WTC11 (cell line): ENCODE results near the gene TAOK2. TPM values are rescaled to one million over a fixed set of nuclear protein-coding genes. Genes with fewer than 3 reads are reported as not detected.

Experiments used
- ATAC-seq: fragments of 200-7000 bp; cut with Tn5 transposase; 2 replicates; pipeline ENCODE4 v1.10.0; 2021; ENCODE audit warnings: mild to moderate bottlenecking, moderate library complexity
- CTCF ChIA-PET: fragments of 300-600 bp; sonication (Branson Sonifier 250); formaldehyde crosslinking; loops from one replicate; lab custom pipeline; 2021; ENCODE audit warnings: antibody characterized with exemption; lab: Charles Lee
- POLR2A ChIA-PET: fragments of 350-600 bp; sonication (Branson Sonifier 250); formaldehyde crosslinking; loops from one replicate; lab custom pipeline; 2021; ENCODE audit warnings: antibody characterized with exemption; lab: Charles Lee
- DNase-seq: peaks from one replicate; pipeline ENCODE4 v3.0.0; 2021; ENCODE audit warnings: low spot score
- H3K27ac Mint-ChIP-seq: 2 replicates; pipeline ENCODE4 v1.8.0; 2021; ENCODE audit warnings: mixed read lengths
- H3K27me3 Mint-ChIP-seq: 2 replicates; pipeline ENCODE4 v1.8.0; 2021; ENCODE audit warnings: low read depth, mild to moderate bottlenecking, moderate library complexity, mixed read lengths
- H3K36me3 Mint-ChIP-seq: 2 replicates; pipeline ENCODE4 v1.8.0; 2021; ENCODE audit warnings: mixed read lengths
- H3K4me1 Mint-ChIP-seq: 2 replicates; pipeline ENCODE4 v1.8.0; 2022; ENCODE audit warnings: mixed read lengths
- H3K4me3 Mint-ChIP-seq: 2 replicates; pipeline ENCODE4 v1.8.0; 2021; ENCODE audit warnings: mild to moderate bottlenecking, moderate library complexity, mixed read lengths
- H3K9me3 Mint-ChIP-seq: 2 replicates; pipeline ENCODE4 v1.8.0; 2021; ENCODE audit warnings: mixed read lengths
- CREB1 ChIP-seq: sonication (generic); formaldehyde crosslinking; IDR thresholded peaks from 2 replicates; pipeline ENCODE4 v1.8.0; 2023; ENCODE audit warnings: mild to moderate bottlenecking, missing genetic modification reagents
- ESRRA ChIP-seq: sonication (generic); formaldehyde crosslinking; IDR thresholded peaks from 2 replicates; pipeline ENCODE4 v1.8.1; 2022; ENCODE audit warnings: mild to moderate bottlenecking, missing genetic modification reagents, borderline replicate concordance
- FOXP4 ChIP-seq: sonication (generic); formaldehyde crosslinking; IDR thresholded peaks from 2 replicates; pipeline ENCODE4 v1.8.0; 2022; ENCODE audit warnings: mild to moderate bottlenecking, missing genetic modification reagents
- GABPB1 ChIP-seq: sonication (generic); formaldehyde crosslinking; IDR thresholded peaks from 2 replicates; pipeline ENCODE4 v1.8.1; 2023; ENCODE audit warnings: mild to moderate bottlenecking, missing genetic modification reagents
- MLX ChIP-seq: sonication (generic); formaldehyde crosslinking; IDR thresholded peaks from 2 replicates; pipeline ENCODE4 v1.8.1; 2023; ENCODE audit warnings: mild to moderate bottlenecking, missing genetic modification reagents, moderate library complexity
- NFATC4 ChIP-seq: fragments of 250-450 bp; sonication (Bioruptor Pico); IDR thresholded peaks from 2 replicates; pipeline ENCODE4 v1.9.0; 2021; ENCODE audit warnings: mild to moderate bottlenecking
- NR1H2 ChIP-seq: sonication (generic); formaldehyde crosslinking; IDR thresholded peaks from 2 replicates; pipeline ENCODE4 v1.9.0; 2021; ENCODE audit warnings: mild to moderate bottlenecking, moderate library complexity, missing genetic modification reagents
- RELA ChIP-seq: sonication (generic); formaldehyde crosslinking; IDR thresholded peaks from 2 replicates; pipeline ENCODE4 v1.8.1; 2022; ENCODE audit warnings: missing genetic modification reagents, mild to moderate bottlenecking, borderline replicate concordance
- USF2 ChIP-seq: sonication (generic); formaldehyde crosslinking; IDR thresholded peaks from 2 replicates; pipeline ENCODE4 v1.8.1; 2023; ENCODE audit warnings: mild to moderate bottlenecking, missing genetic modification reagents, moderate library complexity
- ZBTB21 ChIP-seq: sonication (generic); formaldehyde crosslinking; IDR thresholded peaks from 2 replicates; pipeline ENCODE4 v1.8.1; 2023; ENCODE audit warnings: mild to moderate bottlenecking, missing genetic modification reagents, borderline replicate concordance
- ZNF281 ChIP-seq: sonication (generic); formaldehyde crosslinking; IDR thresholded peaks from 2 replicates; pipeline ENCODE4 v1.8.0; 2023; ENCODE audit warnings: mild to moderate bottlenecking, missing genetic modification reagents
- ZNF317 ChIP-seq: sonication (generic); formaldehyde crosslinking; IDR thresholded peaks from 2 replicates; pipeline ENCODE4 v1.8.1; 2023; ENCODE audit warnings: low read depth, mild to moderate bottlenecking, moderate library complexity, missing genetic modification reagents, borderline replicate concordance
- ZNF396 ChIP-seq: fragments of 250-450 bp; sonication (Bioruptor Pico); IDR thresholded peaks from 2 replicates; pipeline ENCODE4 v1.8.0; 2021; ENCODE audit warnings: mild to moderate bottlenecking, moderate library complexity, borderline replicate concordance
- ZNF512 ChIP-seq: sonication (generic); formaldehyde crosslinking; IDR thresholded peaks from 2 replicates; pipeline ENCODE4 v1.8.1; 2022; ENCODE audit warnings: missing genetic modification reagents, borderline replicate concordance
- total RNA-seq: library from RNA; stranded (reverse); gene quantifications from 3 replicates; pipeline ENCODE4 v1.2.3, GENCODE V29; 2021
- TF ChIP-seq, protein P1 (sequence below): sonication (generic); formaldehyde crosslinking; IDR thresholded peaks from 2 replicates; pipeline ENCODE4 v1.8.1; 2022; ENCODE audit warnings: low read depth, missing genetic modification reagents, borderline replicate concordance
- TF ChIP-seq, protein P2 (sequence below): sonication (generic); formaldehyde crosslinking; conservative IDR thresholded peaks from 2 replicates; pipeline ENCODE4 v1.8.1; 2023; ENCODE audit warnings: mild to moderate bottlenecking, low read depth, missing genetic modification reagents, moderate library complexity
- TF ChIP-seq, protein P3 (sequence below): sonication (generic); formaldehyde crosslinking; IDR thresholded peaks from 2 replicates; pipeline ENCODE4 v1.8.1; 2023; ENCODE audit warnings: mild to moderate bottlenecking, moderate library complexity, missing genetic modification reagents

Gene TAOK2
- total RNA-seq, 1 experiment from 2014 or later, result 42.4 TPM

DNA sequence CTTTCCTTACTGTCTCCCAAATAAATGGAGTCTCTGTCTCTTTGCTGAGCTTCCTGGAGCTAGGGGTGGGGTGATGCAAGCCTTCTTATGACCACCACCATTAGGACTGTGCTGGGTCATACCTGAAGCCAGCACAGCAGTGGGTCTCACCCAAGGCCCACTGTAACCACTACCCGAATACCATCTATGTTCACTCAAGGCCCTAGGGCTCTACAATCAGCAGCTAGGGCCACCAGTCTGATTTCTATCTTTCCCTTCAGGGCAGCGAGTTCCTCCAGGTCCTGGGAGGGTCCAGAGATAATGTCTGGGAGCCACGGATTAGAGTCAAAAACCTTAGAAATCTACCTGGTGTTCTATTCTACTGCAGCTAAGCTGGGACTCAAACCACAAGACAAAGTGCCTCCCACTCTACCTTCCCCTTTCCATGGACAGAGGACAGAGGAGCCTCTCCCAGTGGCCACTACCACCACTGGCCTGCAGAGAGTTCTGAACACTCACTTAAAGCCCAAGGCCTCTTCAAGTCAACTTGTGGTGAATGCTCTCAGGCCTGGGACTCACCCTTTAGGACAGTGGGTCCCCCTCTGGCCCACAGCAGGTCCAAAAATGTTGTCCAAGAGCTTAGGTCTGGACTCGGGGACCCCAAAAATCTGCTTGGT, 22.7 kb upstream of the TAOK2 start:
- no peak for ATAC-seq
- no peaks in the 10 kb centered on the region for H3K36me3 Mint-ChIP-seq
- no peak for DNase-seq
- TF ChIP-seq ZBTB21 (CRISPR knock-in tag) (no peak), ESRRA (CRISPR knock-in tag) (no peak), USF2 (no peak), GABPB1 (CRISPR knock-in tag) (no peak), ZNF512 (no peak), NR1H2 (no peak), CREB1 (CRISPR knock-in tag) (no peak), ZNF281 (no peak), RELA (no peak), MLX (no peak), ZNF396 (CRISPR knock-in tag) (no peak), ZNF317 (no peak), NFATC4 (no peak), FOXP4 (CRISPR knock-in tag) (no peak)
- TF ChIP-seq, protein P1, sequence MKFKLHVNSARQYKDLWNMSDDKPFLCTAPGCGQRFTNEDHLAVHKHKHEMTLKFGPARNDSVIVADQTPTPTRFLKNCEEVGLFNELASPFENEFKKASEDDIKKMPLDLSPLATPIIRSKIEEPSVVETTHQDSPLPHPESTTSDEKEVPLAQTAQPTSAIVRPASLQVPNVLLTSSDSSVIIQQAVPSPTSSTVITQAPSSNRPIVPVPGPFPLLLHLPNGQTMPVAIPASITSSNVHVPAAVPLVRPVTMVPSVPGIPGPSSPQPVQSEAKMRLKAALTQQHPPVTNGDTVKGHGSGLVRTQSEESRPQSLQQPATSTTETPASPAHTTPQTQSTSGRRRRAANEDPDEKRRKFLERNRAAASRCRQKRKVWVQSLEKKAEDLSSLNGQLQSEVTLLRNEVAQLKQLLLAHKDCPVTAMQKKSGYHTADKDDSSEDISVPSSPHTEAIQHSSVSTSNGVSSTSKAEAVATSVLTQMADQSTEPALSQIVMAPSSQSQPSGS, result no peak
- TF ChIP-seq, protein P2, sequence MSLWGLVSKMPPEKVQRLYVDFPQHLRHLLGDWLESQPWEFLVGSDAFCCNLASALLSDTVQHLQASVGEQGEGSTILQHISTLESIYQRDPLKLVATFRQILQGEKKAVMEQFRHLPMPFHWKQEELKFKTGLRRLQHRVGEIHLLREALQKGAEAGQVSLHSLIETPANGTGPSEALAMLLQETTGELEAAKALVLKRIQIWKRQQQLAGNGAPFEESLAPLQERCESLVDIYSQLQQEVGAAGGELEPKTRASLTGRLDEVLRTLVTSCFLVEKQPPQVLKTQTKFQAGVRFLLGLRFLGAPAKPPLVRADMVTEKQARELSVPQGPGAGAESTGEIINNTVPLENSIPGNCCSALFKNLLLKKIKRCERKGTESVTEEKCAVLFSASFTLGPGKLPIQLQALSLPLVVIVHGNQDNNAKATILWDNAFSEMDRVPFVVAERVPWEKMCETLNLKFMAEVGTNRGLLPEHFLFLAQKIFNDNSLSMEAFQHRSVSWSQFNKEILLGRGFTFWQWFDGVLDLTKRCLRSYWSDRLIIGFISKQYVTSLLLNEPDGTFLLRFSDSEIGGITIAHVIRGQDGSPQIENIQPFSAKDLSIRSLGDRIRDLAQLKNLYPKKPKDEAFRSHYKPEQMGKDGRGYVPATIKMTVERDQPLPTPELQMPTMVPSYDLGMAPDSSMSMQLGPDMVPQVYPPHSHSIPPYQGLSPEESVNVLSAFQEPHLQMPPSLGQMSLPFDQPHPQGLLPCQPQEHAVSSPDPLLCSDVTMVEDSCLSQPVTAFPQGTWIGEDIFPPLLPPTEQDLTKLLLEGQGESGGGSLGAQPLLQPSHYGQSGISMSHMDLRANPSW, result no peak
- TF ChIP-seq, protein P3, sequence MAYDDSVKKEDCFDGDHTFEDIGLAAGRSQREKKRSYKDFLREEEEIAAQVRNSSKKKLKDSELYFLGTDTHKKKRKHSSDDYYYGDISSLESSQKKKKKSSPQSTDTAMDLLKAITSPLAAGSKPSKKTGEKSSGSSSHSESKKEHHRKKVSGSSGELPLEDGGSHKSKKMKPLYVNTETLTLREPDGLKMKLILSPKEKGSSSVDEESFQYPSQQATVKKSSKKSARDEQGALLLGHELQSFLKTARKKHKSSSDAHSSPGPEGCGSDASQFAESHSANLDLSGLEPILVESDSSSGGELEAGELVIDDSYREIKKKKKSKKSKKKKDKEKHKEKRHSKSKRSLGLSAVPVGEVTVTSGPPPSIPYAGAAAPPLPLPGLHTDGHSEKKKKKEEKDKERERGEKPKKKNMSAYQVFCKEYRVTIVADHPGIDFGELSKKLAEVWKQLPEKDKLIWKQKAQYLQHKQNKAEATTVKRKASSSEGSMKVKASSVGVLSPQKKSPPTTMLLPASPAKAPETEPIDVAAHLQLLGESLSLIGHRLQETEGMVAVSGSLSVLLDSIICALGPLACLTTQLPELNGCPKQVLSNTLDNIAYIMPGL (CRISPR knock-in tag), result no peak
- no peak overlapping the region for H3K4me3 Mint-ChIP-seq
- H3K27me3 Mint-ChIP-seq, result peaks cover 5% of the 10 kb centered on the region; the same call in 1 of the 2 replicates
- ChIA-PET POLR2A (no interaction called here), CTCF (interaction anchor here (0.9 to 1.4 kb wide), 5 partner anchors 7 to 52 kb away, joined by 3 to 6 read pairs (median 4); partner anchors contain the start of gene SEZ6L2)
- H3K4me1 Mint-ChIP-seq, result peaks cover 10% of the 10 kb centered on the region
- peaks cover 7% of the 10 kb centered on the region for H3K9me3 Mint-ChIP-seq
- no peak overlapping the region for H3K27ac Mint-ChIP-seq
